ENCODE results near the gene ELOVL1. TPM values are rescaled to one million over a fixed set of nuclear protein-coding genes. Genes with fewer than 3 reads are reported as not detected.
A peak's percentile ranks its signal among the peaks of the same experiment; 100 is the strongest.

ELOVL1 gene
- total and polyA plus RNA-seq, 2 of the 13 experiments (the other 11 are each of a cell fraction or from before 2014, with no cell fraction given), result 55.2 to 77.4 TPM

DNA sequence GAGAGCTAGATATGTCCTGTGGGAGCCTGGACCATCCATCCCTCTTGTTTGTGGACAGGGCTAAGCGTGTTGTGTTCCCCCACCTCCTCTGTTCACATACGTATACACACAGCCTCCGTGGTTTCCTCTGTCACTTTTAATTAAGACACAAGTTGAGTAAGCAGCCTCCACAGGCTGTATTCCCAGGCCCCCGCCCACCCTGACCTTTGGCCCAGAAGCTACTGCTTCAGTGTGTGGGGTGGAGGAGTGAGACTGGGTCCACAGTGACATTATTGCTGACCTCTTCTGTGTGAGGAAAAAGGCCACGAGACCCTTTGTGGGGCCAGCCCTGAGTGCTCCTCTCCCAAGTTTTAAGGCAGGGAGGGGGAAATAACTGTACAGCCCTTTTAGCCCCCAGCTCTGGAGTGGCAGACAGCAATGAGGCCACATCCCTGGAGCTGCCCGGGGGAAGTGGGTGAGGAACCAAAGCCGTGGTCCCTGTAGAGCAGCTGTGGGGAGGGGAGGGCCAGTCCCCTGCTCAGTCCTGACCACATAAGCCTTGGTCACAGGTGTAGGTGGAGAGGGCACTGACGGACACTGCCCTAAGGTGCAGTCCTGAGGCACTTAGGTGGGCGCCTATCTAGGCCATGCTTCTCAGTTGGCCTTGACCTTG, 4.4 kb downstream of the ELOVL1 start (continued):
- TF ChIP-seq, protein P1, sequence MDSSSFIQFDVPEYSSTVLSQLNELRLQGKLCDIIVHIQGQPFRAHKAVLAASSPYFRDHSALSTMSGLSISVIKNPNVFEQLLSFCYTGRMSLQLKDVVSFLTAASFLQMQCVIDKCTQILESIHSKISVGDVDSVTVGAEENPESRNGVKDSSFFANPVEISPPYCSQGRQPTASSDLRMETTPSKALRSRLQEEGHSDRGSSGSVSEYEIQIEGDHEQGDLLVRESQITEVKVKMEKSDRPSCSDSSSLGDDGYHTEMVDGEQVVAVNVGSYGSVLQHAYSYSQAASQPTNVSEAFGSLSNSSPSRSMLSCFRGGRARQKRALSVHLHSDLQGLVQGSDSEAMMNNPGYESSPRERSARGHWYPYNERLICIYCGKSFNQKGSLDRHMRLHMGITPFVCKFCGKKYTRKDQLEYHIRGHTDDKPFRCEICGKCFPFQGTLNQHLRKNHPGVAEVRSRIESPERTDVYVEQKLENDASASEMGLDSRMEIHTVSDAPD (CRISPR knock-in tag; IDR thresholded peaks at IDR 0.05), result no peak
- TF ChIP-seq, protein P2, sequence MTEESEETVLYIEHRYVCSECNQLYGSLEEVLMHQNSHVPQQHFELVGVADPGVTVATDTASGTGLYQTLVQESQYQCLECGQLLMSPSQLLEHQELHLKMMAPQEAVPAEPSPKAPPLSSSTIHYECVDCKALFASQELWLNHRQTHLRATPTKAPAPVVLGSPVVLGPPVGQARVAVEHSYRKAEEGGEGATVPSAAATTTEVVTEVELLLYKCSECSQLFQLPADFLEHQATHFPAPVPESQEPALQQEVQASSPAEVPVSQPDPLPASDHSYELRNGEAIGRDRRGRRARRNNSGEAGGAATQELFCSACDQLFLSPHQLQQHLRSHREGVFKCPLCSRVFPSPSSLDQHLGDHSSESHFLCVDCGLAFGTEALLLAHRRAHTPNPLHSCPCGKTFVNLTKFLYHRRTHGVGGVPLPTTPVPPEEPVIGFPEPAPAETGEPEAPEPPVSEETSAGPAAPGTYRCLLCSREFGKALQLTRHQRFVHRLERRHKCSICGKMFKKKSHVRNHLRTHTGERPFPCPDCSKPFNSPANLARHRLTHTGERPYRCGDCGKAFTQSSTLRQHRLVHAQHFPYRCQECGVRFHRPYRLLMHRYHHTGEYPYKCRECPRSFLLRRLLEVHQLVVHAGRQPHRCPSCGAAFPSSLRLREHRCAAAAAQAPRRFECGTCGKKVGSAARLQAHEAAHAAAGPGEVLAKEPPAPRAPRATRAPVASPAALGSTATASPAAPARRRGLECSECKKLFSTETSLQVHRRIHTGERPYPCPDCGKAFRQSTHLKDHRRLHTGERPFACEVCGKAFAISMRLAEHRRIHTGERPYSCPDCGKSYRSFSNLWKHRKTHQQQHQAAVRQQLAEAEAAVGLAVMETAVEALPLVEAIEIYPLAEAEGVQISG (CRISPR knock-in tag; IDR thresholded peaks at IDR 0.05), result no peak; the same call in 1 of the 2 replicates
- TF ChIP-seq TAF15 (IDR thresholded peaks at IDR 0.05; ENCODE audit: low read depth, low read length, poor library complexity, severe bottlenecking) (no peak), ZNF615 (CRISPR knock-in tag; IDR thresholded peaks at IDR 0.05; ENCODE audit: borderline replicate concordance) (no peak), ZFP41 (CRISPR knock-in tag; IDR thresholded peaks at IDR 0.05; ENCODE audit: borderline replicate concordance) (no peak), POLR2A (IDR thresholded peaks at IDR 0.05; ENCODE audit: insufficient read depth in 1 of 2, low read depth in 2 of 2, low read length in 2 of 2) (peak in 1 of 2 experiments; percentile 48; a peak in 2 of 4 replicates), STAG1 (CRISPR knock-in tag; IDR thresholded peaks at IDR 0.05) (no peak), RAD51 (IDR thresholded peaks at IDR 0.05; ENCODE audit: borderline replicate concordance) (no peak), GZF1 (CRISPR knock-in tag; IDR thresholded peaks at IDR 0.05) (no peak), HMGA1 (CRISPR knock-in tag; conservative IDR thresholded peaks at IDR 0.05) (no peak), ZNF569 (CRISPR knock-in tag; IDR thresholded peaks at IDR 0.05; ENCODE audit: borderline replicate concordance) (no peak), KLF15 (CRISPR knock-in tag; IDR thresholded peaks at IDR 0.05; ENCODE audit: borderline replicate concordance) (no peak), NKX3-1 (CRISPR knock-in tag; IDR thresholded peaks at IDR 0.05) (no peak), ZNF17 (CRISPR knock-in tag; IDR thresholded peaks at IDR 0.05) (no peak), TCF7 (IDR thresholded peaks at IDR 0.05; ENCODE audit: low read depth) (no peak), ZFYVE20 (CRISPR knock-in tag; IDR thresholded peaks at IDR 0.05; ENCODE audit: borderline replicate concordance, low read depth) (no peak), NR2F2 (IDR thresholded peaks at IDR 0.05; ENCODE audit: borderline replicate concordance, low read depth) (0 out of 2 replicates have a peak, but pooled peaks have one; percentile 18), ZBTB7B (CRISPR knock-in tag; IDR thresholded peaks at IDR 0.05) (no peak), ONECUT2 (CRISPR knock-in tag; IDR thresholded peaks at IDR 0.05) (no peak)
- TF ChIP-seq, protein P3, sequence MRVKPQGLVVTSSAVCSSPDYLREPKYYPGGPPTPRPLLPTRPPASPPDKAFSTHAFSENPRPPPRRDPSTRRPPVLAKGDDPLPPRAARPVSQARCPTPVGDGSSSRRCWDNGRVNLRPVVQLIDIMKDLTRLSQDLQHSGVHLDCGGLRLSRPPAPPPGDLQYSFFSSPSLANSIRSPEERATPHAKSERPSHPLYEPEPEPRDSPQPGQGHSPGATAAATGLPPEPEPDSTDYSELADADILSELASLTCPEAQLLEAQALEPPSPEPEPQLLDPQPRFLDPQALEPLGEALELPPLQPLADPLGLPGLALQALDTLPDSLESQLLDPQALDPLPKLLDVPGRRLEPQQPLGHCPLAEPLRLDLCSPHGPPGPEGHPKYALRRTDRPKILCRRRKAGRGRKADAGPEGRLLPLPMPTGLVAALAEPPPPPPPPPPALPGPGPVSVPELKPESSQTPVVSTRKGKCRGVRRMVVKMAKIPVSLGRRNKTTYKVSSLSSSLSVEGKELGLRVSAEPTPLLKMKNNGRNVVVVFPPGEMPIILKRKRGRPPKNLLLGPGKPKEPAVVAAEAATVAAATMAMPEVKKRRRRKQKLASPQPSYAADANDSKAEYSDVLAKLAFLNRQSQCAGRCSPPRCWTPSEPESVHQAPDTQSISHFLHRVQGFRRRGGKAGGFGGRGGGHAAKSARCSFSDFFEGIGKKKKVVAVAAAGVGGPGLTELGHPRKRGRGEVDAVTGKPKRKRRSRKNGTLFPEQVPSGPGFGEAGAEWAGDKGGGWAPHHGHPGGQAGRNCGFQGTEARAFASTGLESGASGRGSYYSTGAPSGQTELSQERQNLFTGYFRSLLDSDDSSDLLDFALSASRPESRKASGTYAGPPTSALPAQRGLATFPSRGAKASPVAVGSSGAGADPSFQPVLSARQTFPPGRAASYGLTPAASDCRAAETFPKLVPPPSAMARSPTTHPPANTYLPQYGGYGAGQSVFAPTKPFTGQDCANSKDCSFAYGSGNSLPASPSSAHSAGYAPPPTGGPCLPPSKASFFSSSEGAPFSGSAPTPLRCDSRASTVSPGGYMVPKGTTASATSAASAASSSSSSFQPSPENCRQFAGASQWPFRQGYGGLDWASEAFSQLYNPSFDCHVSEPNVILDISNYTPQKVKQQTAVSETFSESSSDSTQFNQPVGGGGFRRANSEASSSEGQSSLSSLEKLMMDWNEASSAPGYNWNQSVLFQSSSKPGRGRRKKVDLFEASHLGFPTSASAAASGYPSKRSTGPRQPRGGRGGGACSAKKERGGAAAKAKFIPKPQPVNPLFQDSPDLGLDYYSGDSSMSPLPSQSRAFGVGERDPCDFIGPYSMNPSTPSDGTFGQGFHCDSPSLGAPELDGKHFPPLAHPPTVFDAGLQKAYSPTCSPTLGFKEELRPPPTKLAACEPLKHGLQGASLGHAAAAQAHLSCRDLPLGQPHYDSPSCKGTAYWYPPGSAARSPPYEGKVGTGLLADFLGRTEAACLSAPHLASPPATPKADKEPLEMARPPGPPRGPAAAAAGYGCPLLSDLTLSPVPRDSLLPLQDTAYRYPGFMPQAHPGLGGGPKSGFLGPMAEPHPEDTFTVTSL (CRISPR knock-in tag; IDR thresholded peaks at IDR 0.05; ENCODE audit: borderline replicate concordance), result no peak
